HuH-7 (cell line): ENCODE results near the gene PHACTR1.

Experiments
- DNase-seq: peaks from one replicate; pipeline ENCODE4 v3.0.0; 2011; ENCODE audit warnings: low spot score

PHACTR1 gene

GRCh38 chr6:12952318-12952717 lies 235.8 kb downstream of the PHACTR1 start:
- DNase-seq: no peak

- no peak for DNase-seq
Measured at GRCh38 chr6:12955956-12956355, 239.4 kb downstream of the PHACTR1 start.

GRCh38 chr6:12956991-12957320 lies 240.4 kb downstream of the PHACTR1 start:
- DNase-seq: no peak

DNA sequence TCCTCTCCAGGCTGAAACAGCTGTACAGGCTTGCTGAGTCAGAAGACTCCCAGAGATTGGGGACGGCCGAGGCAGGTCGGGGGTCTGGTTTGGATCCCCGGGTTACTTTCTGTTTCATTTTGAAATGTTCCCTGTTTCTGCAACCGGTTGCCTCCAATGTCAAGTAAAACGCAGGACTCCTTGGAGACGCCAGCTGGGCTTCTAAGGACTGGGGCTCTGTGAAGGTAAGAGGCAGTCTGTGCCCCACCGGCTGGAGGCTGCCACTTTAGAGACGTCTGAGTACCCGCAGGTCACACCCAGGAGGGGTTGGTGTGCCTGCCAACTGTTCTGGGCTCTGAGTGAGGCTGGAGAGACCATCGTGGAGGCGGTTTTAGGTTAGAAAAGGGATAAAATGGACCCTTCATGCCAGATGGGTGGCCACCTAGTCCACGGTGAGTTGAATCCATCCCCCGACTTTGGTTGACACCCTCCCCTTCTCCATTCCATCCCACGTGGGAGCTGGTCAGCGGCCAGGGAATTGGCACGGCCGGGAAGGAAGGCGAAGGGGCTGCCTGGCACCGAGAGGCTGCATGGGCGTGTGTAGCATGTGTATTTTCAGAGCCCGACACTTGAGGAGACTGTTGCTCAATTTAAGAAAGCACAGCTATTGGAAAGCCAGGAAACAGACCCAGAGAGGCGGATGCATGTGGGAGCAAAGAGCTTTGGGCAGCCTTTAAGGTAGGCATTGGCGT lies 240.9 kb downstream of the PHACTR1 start:
- peak; percentile 3 for DNase-seq

GRCh38 chr6:12958052-12958706 lies 241.6 kb downstream of the PHACTR1 start:
- no peak for DNase-seq

DNA sequence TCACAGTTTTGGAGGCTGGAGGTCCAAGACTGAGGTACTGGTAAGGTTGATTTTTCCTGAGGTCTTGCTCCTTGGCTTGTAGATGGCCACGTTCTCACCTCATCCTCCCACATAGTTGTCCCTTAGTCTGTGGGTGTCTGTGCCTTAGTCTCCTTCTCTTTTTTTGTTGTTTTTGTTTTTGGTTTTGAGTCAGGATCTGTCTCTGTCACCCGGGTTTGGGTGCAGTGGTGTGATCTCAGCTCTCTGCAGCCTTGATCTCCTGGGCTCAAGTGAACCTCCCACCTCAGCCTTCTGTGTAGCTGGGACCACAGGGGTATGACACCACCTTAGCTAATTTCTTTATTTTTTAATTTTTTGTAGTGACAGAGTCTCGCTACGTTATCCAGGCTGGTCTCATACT lies 245.2 kb downstream of the PHACTR1 start:
- DNase-seq: no peak

DNA sequence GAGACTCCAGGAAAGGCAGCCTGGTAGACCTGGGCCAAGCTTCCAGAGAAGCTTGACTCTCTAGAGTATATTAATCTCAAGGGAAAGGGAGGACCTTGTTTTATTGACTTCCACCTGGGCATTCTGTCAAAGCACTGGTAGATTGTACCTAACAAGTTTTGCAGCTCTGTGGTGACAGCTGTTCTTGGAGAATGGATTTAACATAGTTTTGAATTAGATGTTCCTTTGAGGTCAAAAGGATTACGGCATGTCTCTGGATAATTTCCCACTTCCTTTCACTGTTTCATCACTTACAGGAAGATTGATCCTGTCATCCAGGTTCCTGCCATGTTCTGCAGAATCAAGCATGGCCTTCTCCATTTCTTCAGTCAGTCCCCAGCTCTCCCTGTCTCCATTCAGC lies 246.0 kb downstream of the PHACTR1 start:
- DNase-seq: no peak

DNA sequence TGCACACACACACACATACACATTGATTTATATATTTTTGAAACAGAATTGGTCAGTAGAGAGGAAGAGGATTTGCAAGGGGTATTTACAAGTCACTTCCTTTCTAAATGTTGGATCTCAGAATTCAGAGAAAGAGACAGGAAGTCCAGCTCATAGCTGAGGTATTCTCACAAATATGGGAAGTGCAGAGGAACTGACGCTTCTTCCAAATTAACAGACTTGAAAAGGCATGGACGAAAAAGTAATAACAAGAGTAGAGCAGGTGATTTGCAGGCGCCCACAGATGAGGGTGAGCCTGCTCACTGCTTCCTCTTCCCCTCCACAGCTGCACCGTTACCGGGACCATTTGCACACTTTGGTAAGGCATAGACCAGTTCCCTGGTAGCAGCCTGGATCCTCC lies 246.4 kb downstream of the PHACTR1 start:
- no peak for DNase-seq

DNA sequence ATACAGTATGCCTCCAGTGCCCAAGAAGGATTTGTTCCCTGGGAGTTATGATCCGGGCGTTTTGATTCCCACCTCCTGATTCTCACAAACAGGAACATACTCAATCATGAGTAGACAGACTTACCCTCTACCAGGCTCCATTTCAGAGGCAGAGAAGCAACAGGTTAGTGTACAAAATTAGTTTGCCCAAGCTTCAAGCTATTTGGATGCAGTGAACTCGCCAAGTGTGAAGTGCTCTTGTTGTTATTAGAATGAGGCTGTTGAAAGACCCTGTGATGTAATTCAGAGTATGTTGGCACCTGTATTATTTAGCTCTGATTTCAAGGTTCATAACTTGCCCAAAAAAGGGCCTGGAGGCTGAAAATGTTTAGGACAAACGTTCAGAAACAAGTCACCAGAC lies 247.0 kb downstream of the PHACTR1 start:
- no peak for DNase-seq

GRCh38 chr6:12967686-12968085 lies 251.1 kb downstream of the PHACTR1 start:
- DNase-seq: no peak

DNA sequence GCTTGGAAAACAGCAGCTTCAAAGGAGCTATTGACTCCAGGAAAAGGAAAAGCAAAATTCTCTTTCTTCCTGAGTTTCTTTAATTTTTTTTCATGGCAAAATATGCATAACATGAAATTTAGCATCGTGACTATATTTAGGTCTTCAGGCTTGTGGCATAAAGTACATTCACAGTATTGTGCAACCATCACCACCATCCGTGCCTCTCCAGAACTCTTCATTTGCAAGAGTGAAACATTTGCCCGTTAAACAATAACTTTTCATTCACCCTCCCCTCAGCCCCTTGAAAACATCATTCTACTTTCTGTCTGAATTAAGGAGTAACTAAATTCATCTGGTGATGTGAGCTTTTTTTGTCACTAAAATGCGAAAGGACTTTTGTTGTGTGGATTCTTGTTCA lies 251.7 kb downstream of the PHACTR1 start:
- no peak for DNase-seq

DNA sequence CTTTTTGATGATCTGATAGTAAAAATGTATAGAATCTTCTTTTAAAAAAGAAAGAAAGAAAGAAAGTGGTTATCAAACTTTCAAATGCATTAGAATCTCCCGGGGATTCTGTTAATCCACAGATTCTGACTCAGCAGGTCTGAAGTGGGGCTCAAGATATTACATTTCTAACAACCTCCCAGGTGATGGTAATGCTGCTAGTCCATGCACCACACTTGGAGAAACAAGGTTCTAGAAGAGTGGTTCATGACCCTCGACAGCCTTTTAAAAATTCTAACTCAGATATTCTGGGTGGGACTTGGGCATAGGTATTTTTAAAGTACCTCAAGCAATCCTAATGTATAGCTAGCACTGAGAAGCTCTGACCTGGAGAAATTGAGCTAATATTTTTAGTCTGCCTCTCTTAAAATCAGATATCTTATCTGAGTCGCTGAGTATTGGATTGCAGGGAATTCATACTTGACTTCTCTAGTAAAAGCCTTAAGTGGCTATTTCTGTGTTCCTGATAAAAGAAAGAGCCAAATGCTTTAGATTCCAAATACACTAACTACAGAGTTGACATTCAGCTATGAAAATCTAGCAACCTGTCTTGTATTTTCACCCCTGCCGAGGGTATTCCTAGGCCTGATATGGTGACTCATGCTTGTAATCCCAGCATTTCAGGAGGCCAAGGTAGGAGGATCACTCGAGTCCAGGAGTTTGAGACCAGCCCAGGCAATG lies 252.4 kb downstream of the PHACTR1 start:
- DNase-seq: no peak

DNA sequence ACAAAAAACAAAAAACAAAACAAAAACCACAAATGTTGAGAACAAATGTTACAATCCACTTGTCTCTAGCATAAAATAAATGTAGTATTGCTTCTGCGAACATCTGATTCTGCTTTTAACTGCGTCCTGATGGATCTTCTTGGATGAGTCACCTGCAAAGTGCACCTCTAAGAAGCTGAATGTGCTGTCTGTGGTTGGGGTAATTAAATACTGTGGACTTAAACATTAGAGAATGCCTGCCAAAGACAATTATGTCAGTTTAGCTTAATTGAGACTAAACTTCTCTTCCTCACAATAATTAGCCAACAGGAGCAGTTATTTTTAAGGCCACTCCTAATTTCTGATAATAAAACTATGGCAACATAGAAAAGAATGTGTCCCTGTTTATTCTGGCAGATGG lies 253.4 kb downstream of the PHACTR1 start:
- DNase-seq: no peak

DNA sequence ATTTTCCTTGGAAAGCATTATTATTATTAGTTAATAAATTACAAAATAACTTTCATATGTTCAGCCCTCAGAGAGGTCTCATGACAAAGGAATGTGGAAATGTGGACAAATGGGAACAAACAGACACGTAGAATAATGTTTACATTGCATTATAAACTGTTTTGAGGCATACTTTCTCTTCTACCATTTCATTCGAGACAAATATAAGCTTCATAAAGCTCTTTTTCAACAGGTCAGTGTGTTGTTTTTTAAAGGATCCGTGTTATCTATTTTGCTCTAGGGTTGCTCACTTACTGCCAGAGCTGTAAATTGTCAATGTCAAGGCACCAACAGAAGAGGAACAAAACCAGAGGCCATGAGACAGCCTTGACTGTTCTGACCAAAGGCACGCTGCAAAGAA lies 256.8 kb downstream of the PHACTR1 start:
- DNase-seq: no peak

- no peak for DNase-seq
Measured at GRCh38 chr6:12974551-12974950, 258.0 kb downstream of the PHACTR1 start.

GRCh38 chr6:12976366-12976765 lies 259.8 kb downstream of the PHACTR1 start:
- no peak for DNase-seq

DNA sequence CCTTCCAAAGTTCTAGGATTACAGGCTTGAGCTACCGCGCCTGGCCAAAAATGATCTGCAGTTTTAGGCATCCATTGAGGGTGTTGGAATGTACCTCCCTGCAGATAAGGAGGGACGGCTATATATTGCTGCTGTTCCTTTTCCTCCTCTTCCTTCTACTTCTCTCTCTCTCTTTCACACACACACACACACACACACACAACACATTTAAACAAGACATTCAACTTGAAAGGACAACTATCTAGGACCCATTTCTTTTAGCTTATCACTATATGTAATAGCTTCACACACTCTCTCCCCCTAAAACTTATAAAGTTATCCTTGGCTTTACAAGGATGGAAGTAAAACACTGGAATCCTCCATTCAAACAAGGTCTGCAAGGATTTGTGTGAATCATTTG lies 260.6 kb downstream of the PHACTR1 start:
- DNase-seq: no peak

GRCh38 chr6:12977806-12978205 lies 261.2 kb downstream of the PHACTR1 start:
- DNase-seq: no peak

DNA sequence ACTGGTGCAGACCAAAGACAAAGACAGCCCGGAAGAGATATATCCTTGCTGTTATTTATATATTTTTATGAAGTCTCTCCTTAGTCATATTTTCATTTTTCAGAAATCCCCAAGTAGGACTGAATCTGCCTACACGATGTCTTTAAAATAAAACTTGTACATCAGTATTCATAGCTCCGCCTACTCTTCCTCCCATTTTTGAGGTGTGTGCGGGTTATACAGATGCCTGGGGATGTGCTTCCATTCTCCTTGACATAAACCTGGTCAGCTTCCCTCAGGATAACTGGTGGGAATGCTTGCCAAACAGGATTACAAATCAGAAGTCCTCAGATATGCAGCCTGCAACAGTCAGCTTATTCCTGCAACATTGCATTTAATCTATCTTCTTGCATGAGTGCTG lies 264.2 kb downstream of the PHACTR1 start:
- no peak for DNase-seq

GRCh38 chr6:12984776-12985175 lies 268.2 kb downstream of the PHACTR1 start:
- no peak for DNase-seq

DNA sequence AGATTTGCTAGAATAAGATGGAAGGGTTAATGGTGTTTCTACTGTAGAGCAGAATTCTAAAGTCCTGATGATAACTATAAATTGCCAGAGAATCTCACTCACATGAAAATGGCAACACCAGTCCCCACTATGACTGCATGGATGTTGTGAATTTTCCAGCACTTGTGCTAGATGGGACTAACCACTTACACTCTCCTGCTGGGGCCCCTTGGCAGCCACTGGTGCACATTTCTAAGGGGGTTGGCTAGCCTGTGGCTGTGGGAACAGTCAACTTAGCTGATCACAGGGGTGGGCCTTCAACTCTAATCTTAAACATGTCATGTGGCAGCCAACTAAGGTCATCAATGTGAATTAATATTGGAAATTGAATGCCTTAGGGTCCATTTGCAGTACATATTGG lies 271.2 kb downstream of the PHACTR1 start:
- DNase-seq: no peak

DNA sequence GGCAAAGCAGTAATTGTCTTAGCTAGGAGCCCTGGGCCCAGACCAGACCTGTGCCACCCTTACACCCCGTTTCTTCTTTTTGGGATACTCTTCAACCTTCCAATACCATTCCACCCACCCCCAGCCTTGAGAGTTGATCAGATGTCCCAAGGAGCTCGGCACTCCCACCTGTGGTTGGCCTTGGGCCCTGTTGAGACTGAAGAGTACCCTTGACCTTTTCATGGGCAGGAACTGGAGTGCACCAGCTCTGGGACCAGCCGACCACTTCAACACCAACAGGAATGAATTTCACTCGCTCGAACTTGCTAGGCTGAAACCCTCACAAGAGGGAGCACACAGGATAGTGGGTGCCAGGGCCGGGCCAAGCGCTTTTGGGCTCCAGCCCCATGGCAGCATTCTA lies 273.6 kb downstream of the PHACTR1 start:
- DNase-seq: no peak

DNA sequence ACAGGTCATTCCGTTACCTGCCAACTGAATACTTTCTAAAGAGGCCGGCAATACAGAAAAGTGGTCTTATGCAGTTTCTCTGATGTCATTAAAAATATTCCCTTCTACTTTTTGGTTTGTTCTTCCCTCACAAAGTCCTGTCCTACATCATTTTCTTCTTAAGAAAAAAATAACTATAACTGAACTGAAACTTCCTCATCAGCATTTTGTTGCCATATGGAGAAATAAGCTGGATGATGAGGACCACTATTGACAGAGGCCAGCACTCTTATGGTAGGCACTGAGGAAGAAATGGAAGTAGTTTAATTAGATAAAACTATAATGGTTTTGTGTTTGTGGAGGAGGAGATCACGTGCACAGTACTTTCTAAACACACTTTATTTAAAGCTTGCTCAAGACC lies 274.9 kb downstream of the PHACTR1 start:
- no peak for DNase-seq

- no peak for DNase-seq
Measured at GRCh38 chr6:12992770-12993169, 276.2 kb downstream of the PHACTR1 start.
